ENCODE results near the gene CKLF.
A peak's percentile ranks its signal among the peaks of the same experiment; 100 is the strongest.
"Not testable (repeated sequence)": the region's sequence is repeated elsewhere in the genome, so short reads cannot be mapped to it uniquely, and the experiment has no call there.

CKLF gene

DNA sequence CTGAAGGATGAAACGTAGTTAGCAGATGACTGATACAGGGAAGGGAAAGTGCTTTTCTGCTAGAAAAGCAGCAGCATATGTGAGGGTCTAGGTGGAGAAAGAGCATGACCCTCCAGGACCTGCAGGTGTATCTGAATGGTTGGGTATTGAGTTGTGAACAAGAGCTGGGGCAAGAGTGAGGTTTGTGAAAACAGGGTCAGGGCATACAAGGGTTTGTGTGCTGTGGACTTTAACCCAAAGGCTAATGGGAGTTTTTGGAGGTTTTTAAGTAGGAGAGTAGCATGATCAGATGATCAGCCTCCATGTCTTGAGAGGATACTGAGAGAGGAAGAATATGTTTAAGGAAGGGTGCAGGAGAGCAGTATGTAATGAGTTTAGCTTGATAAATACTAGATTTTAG, 7.7 kb downstream of the CKLF start:
- H3K4me1 Mint-ChIP-seq: peaks cover 74% of the 10 kb centered on the region
- H3K4me3 Mint-ChIP-seq: no peak overlapping the region
- H3K27ac Mint-ChIP-seq: peak overlapping the region; percentile 38
- no peaks in the 10 kb centered on the region for H3K27me3 Mint-ChIP-seq
- CTCF ChIA-PET: interaction anchor here (1.0 kb wide), 1 partner anchor 29 kb away, joined by 4 read pairs; no protein-coding TSS in a partner anchor
- H3K9me3 Mint-ChIP-seq: no peaks in the 10 kb centered on the region
- H3K36me3 Mint-ChIP-seq: peaks cover 62% of the 10 kb centered on the region
- DNase-seq: no peak

GRCh38 chr16:66561381-66562080, 9.2 kb downstream of the CKLF start:
- DNase-seq: no peak
- CTCF ChIA-PET: interaction anchor here (0.7 to 4.3 kb wide), 9 partner anchors 11 to 174 kb away, joined by 3 to 47 read pairs (median 11); partner anchors contain the start of gene CMTM2
- Mint-ChIP-seq H3K27ac (peak overlapping the region; percentile 50), H3K36me3 (peaks cover 61% of the 10 kb centered on the region), H3K9me3 (no peaks in the 10 kb centered on the region), H3K4me3 (no peak overlapping the region), H3K4me1 (peaks cover 61% of the 10 kb centered on the region), H3K27me3 (no peaks in the 10 kb centered on the region)

GRCh38 chr16:66562409-66562808, 10.0 kb downstream of the CKLF start:
- Mint-ChIP-seq H3K9me3 (no peaks in the 10 kb centered on the region), H3K27ac (no peak overlapping the region), H3K4me1 (peaks cover 60% of the 10 kb centered on the region), H3K27me3 (no peaks in the 10 kb centered on the region), H3K36me3 (peaks cover 69% of the 10 kb centered on the region), H3K4me3 (no peak overlapping the region)
- DNase-seq: no peak
- CTCF ChIA-PET: interaction anchor here (0.7 to 4.3 kb wide), 12 partner anchors 10 to 166 kb away, joined by 3 to 47 read pairs (median 8); partner anchors contain the start of genes CKLF and CMTM2

DNA sequence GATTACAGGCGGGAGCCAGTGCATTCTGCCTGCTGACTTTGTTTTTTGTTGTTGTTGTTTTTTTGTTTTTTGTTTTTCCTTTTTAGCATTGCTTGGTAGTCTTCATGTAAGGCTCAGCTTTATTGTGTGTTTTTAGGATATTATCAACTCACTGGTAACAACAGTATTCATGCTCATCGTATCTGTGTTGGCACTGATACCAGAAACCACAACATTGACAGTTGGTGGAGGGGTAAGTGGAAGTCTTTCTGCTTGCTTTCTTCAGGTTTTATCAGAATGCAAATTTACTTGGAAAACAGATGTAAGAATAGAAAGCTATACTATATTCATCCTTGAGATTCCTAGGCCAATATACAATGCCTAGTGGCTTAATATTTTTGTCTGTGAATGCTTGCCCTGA, 10.6 kb downstream of the CKLF start:
- peaks cover 58% of the 10 kb centered on the region for H3K4me1 Mint-ChIP-seq
- H3K4me3 Mint-ChIP-seq: no peak overlapping the region
- no peaks in the 10 kb centered on the region for H3K27me3 Mint-ChIP-seq
- no peak overlapping the region for H3K27ac Mint-ChIP-seq
- H3K36me3 Mint-ChIP-seq: peaks cover 72% of the 10 kb centered on the region
- DNase-seq: no peak
- CTCF ChIA-PET: interaction anchor here (0.7 to 4.3 kb wide), 15 partner anchors 9 to 165 kb away, joined by 3 to 47 read pairs (median 5); partner anchors contain the start of genes CKLF and CMTM2
- no peaks in the 10 kb centered on the region for H3K9me3 Mint-ChIP-seq

- Mint-ChIP-seq H3K27me3 (no peaks in the 10 kb centered on the region), H3K4me1 (peaks cover 52% of the 10 kb centered on the region), H3K4me3 (no peak overlapping the region), H3K36me3 (peaks cover 65% of the 10 kb centered on the region), H3K27ac (no peak overlapping the region), H3K9me3 (no peaks in the 10 kb centered on the region)
- DNase-seq: no peak
- CTCF ChIA-PET: interaction anchor here (0.7 to 4.3 kb wide), 16 partner anchors 8 to 164 kb away, joined by 3 to 47 read pairs (median 6); partner anchors contain the start of genes CKLF and CMTM2
These were observed 11.4 kb downstream of the CKLF start for GRCh38 chr16:66563574-66564334.

DNA sequence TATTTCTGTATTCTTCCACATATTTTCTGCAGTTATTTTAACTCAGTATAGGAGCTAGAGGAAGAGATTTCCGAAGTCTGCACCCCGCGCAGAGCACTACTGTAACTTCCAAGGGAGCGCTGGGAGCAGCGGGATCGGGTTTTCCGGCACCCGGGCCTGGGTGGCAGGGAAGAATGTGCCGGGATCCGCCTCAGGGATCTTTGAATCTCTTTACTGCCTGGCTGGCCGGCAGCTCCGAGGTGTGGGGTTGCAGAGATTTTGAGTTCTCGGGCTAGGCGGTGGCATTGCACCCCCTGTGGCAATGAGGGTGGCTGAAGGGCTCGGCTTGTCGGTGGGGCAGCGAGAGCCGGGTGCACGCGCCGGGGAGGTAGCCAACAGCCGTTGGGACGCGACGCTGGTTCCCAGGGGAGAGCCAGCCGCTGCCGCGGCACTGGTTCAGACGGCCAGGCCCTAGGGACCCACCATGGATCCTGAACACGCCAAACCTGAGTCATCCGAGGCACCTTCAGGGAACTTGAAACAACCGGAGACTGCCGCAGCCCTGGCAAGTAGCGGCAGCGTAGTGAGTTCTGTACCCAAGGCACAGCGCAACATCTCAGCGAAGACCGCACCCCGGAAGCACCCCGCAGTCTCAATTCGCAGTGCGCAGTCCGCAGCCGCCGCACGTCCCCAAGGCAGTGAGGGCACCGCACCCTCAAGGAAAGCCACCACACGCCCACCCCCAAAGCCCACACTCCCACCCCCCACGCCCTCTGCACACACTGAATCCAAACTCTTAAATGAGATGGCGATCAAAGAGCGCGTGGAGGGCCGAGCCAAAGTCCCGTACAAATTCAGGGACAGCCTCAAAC, 13.9 kb downstream of the CKLF start, which contains the start of gene CMTM1:
CMTM1 (plus strand) TSS at position 389 of the 851 bp plus-strand sequence; CDS start at position 464, 75 bp downstream.
- no peak within 1 kb of the TSS for H3K27ac Mint-ChIP-seq
- no peaks in the 10 kb centered on the region for H3K9me3 Mint-ChIP-seq
- DNase-seq: no peak
- peaks cover 29% of the 10 kb centered on the region for H3K4me1 Mint-ChIP-seq
- no peak within 1 kb of the TSS for H3K4me3 Mint-ChIP-seq
- H3K27me3 Mint-ChIP-seq: no peaks in the 10 kb centered on the region
- CTCF ChIA-PET: no interaction called here
- H3K36me3 Mint-ChIP-seq: peaks cover 61% of the 10 kb centered on the region

- H3K9me3 Mint-ChIP-seq, H3K27me3 Mint-ChIP-seq, H3K27ac Mint-ChIP-seq, CTCF ChIA-PET, H3K4me3 Mint-ChIP-seq, DNase-seq: not testable (repeated sequence)
- H3K4me1 Mint-ChIP-seq: peaks cover 20% of the 10 kb centered on the region
- peaks cover 66% of the 10 kb centered on the region for H3K36me3 Mint-ChIP-seq
These were observed 14.9 kb downstream of the CKLF start for GRCh38 chr16:66567270-66567669.

DNA sequence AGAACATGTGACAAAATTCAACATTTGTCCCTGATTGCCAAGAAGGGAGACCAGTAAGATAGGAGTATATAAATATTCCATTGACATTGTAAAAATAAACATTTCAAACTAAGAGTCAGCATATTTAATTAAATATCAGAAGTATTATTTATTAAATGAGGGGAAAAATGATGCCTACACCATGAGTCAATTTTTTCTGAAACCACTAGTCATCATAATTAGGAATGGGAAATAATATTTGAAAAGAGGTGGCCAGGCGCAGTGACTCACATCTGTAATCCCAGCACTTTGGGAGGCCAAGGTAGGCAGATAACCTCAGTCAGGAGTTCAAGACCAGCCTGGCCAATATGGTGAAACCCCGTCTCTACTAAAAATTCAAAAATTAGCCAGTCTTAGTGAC, 16.0 kb downstream of the CKLF start:
- Mint-ChIP-seq H3K4me1 (peaks cover 9% of the 10 kb centered on the region), H3K36me3 (peaks cover 59% of the 10 kb centered on the region), H3K9me3 (no peaks in the 10 kb centered on the region), H3K27me3 (no peaks in the 10 kb centered on the region), H3K27ac (no peak overlapping the region), H3K4me3 (no peak overlapping the region)
- no peak for DNase-seq
- CTCF ChIA-PET: no interaction called here

- DNase-seq: no peak
- no peaks in the 10 kb centered on the region for H3K9me3 Mint-ChIP-seq
- H3K4me3 Mint-ChIP-seq: no peak overlapping the region
- no peak overlapping the region for H3K27ac Mint-ChIP-seq
- peaks cover 52% of the 10 kb centered on the region for H3K36me3 Mint-ChIP-seq
- no peaks in the 10 kb centered on the region for H3K27me3 Mint-ChIP-seq
- CTCF ChIA-PET: interaction anchor here (0.6 to 1.9 kb wide), 3 partner anchors 10 to 35 kb away, joined by 3 to 4 read pairs (median 3); partner anchors contain the start of gene CMTM2
- peaks cover 4% of the 10 kb centered on the region for H3K4me1 Mint-ChIP-seq
These were observed 16.8 kb downstream of the CKLF start for GRCh38 chr16:66569131-66569530.

GRCh38 chr16:66569827-66570405, 17.5 kb downstream of the CKLF start:
- Mint-ChIP-seq H3K4me3 (no peak overlapping the region), H3K36me3 (peaks cover 49% of the 10 kb centered on the region), H3K27me3 (no peaks in the 10 kb centered on the region), H3K4me1 (peaks cover 4% of the 10 kb centered on the region), H3K27ac (no peak overlapping the region), H3K9me3 (no peaks in the 10 kb centered on the region)
- no peak for DNase-seq
- CTCF ChIA-PET: interaction anchor here (0.8 to 3.7 kb wide), 6 partner anchors 9 to 164 kb away, joined by 3 to 20 read pairs (median 3); partner anchors contain the start of gene CMTM2

DNA sequence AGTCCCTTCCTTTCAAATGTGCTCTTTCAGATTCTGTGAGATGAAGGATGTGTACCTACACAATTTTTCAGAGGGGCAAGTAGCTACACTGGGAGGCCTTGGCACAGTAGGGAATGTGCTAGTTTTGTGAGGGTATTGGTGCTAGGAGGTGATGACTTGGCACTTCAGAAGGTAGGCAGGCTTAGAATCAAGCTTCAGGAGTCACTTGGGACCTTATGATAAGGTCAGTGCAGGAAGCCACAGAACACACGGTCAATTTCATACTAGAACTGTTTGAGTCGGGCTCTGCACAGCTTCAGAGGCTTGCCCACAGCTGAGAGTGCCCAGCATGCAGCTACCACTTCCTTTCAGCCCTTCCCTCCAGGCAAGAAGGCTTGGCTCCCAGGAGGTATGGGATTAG, 20.0 kb downstream of the CKLF start:
- H3K27me3 Mint-ChIP-seq: peaks cover 6% of the 10 kb centered on the region
- H3K36me3 Mint-ChIP-seq: peaks cover 27% of the 10 kb centered on the region
- H3K4me1 Mint-ChIP-seq: peaks cover 2% of the 10 kb centered on the region
- H3K9me3 Mint-ChIP-seq: no peaks in the 10 kb centered on the region
- no peak overlapping the region for H3K4me3 Mint-ChIP-seq
- CTCF ChIA-PET: interaction anchor here (0.9 to 3.7 kb wide), 3 partner anchors 10 to 17 kb away, joined by 3 to 20 read pairs (median 13); no protein-coding TSS in a partner anchor
- no peak overlapping the region for H3K27ac Mint-ChIP-seq
- no peak for DNase-seq

DNA sequence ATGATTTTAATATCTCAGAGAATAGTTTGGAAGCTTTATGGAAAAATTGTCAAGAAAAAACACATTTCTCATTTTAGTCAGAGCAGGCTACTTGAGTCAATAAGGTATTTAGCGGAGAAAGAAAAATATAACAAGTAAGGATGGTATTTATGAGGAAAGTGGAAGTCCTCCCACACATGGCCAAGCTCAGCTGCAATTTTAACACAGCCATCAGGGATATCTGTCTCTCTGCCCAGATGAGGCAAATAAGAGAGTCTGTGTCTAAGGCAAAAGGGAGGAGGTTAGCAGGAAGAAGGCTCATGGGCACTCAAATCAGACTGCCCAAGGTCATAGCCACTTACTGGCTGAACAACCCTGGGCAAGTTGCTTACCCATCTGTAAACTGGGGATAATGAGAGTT, 21.7 kb downstream of the CKLF start:
- no peaks in the 10 kb centered on the region for H3K9me3 Mint-ChIP-seq
- CTCF ChIA-PET: interaction anchor here (0.5 to 3.4 kb wide), 3 partner anchors 11 to 25 kb away, joined by 3 to 14 read pairs (median 13); no protein-coding TSS in a partner anchor
- DNase-seq: no peak
- peaks cover 20% of the 10 kb centered on the region for H3K36me3 Mint-ChIP-seq
- no peak overlapping the region for H3K27ac Mint-ChIP-seq
- peaks cover 4% of the 10 kb centered on the region for H3K4me1 Mint-ChIP-seq
- no peak overlapping the region for H3K4me3 Mint-ChIP-seq
- peaks cover 23% of the 10 kb centered on the region for H3K27me3 Mint-ChIP-seq

DNA sequence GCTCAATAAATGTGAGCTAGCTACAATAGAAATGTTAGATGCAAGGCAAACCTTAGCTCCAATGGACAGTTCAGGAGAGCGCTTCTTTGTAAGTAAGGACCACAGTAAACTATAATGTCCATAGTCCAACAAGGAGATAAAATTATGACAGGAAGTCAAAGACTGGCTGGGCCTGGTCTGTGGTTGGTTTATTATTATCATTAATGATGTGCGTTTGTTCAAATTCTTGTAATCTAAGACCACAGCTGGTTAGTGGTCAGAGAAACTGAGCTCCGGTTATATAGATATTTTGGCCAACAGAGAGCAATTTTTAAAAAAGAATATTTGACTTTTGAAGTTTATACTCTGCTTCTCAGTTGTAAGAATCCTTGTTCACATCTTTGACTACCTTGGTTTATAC, 22.2 kb downstream of the CKLF start:
- Mint-ChIP-seq H3K36me3 (peaks cover 20% of the 10 kb centered on the region), H3K4me3 (no peak overlapping the region), H3K4me1 (peaks cover 7% of the 10 kb centered on the region), H3K27me3 (peaks cover 28% of the 10 kb centered on the region), H3K27ac (no peak overlapping the region), H3K9me3 (no peaks in the 10 kb centered on the region)
- CTCF ChIA-PET: interaction anchor here (0.5 to 2.3 kb wide), 2 partner anchors 14 to 24 kb away, joined by 3 to 14 read pairs; no protein-coding TSS in a partner anchor
- DNase-seq: no peak

Measured in activated naive CD4-positive, alpha-beta T cell treated with anti-CD3 and anti-CD28 coated beads, Interleukin-2, amount 10 ng/mL, durations not matched to agents 7 days and 5 days (primary cell).